Vagina (tissue), 2 donors: Measurements from ENCODE around the gene TSPAN9.

Experiments
- POLR2A ChIP-seq, 2 donors: fragments of 450-650 bp; IDR thresholded peaks; one replicate each; pipeline ENCODE4 v1.6.1; 2017; ENCODE audit warnings: antibody characterized with exemption in 2 of 2, mild to moderate bottlenecking in 2 of 2, moderate library complexity in 2 of 2
- POLR2AphosphoS5 ChIP-seq, 2 donors: sonication (generic); formaldehyde crosslinking; IDR thresholded peaks; one replicate each; pipeline ENCODE4 v1.9.0; 2017; ENCODE audit warnings: antibody characterized with exemption in 2 of 2, mild to moderate bottlenecking in 2 of 2, low read depth in 1 of 2; ENCODE audit not compliant: insufficient read depth in 1 of 2
- TF ChIP-seq, protein P1 (sequence below), 3 experiments: fragments of 450-650 bp in 2 of 3; fragments of 200-600 bp in 1 of 3; sonication (generic) in 1 of 3; IDR thresholded peaks; one replicate each; pipeline ENCODE4 v1.5.1; 2017 to 2019; ENCODE audit warnings: antibody characterized with exemption in 3 of 3, mild to moderate bottlenecking in 2 of 3, moderate library complexity in 2 of 3

DNA sequence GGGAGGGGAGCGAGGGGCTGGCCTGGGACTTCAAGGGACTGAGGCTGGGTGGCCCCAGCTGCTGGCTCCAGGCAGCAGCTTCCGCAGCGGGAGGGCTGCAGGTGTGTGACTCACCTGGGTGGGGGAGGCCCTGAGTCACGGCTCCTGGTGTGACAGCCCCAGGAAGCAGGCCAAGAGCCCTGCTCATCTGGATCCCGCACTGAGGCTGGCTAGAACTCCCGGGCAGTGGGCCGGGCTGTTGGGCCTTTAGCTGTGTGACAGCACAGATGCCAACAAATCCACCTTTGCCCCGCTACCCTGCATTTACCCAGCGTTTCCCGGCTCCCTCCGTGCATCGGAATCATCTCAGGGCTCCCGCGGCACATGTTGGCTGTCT, 233.8 kb downstream of the TSPAN9 start:
- no peak for TF ChIP-seq POLR2A (IDR thresholded peaks at IDR 0.05)
- TF ChIP-seq, protein P1, sequence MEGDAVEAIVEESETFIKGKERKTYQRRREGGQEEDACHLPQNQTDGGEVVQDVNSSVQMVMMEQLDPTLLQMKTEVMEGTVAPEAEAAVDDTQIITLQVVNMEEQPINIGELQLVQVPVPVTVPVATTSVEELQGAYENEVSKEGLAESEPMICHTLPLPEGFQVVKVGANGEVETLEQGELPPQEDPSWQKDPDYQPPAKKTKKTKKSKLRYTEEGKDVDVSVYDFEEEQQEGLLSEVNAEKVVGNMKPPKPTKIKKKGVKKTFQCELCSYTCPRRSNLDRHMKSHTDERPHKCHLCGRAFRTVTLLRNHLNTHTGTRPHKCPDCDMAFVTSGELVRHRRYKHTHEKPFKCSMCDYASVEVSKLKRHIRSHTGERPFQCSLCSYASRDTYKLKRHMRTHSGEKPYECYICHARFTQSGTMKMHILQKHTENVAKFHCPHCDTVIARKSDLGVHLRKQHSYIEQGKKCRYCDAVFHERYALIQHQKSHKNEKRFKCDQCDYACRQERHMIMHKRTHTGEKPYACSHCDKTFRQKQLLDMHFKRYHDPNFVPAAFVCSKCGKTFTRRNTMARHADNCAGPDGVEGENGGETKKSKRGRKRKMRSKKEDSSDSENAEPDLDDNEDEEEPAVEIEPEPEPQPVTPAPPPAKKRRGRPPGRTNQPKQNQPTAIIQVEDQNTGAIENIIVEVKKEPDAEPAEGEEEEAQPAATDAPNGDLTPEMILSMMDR (IDR thresholded peaks at IDR 0.05) = no peak
- TF ChIP-seq POLR2AphosphoS5 (IDR thresholded peaks at IDR 0.05; ENCODE audit: insufficient read depth in 1 of 2, low read depth in 1 of 2) = no peak
